ENCODE results near the gene SUSD4.

GRCh38 chr1:223326776-223327175 lies 37.2 kb downstream of the SUSD4 start:
- TF ChIP-seq CTCF (IDR thresholded peaks at IDR 0.05; ENCODE audit: extremely low read depth in 1 of 2, insufficient read depth in 1 of 2, low read depth in 1 of 2, low read length in 2 of 2): no peak
- no peak for TF ChIP-seq POLR2A (IDR thresholded peaks at IDR 0.05; ENCODE audit: low read depth, low read length)
- TF ChIP-seq POLR2AphosphoS5 (IDR thresholded peaks at IDR 0.05; ENCODE audit: insufficient read depth, low read depth, low read length): no peak
- no peak for TF ChIP-seq EZH2 (IDR thresholded peaks at IDR 0.05; ENCODE audit: borderline replicate concordance, low read depth, low read length, severe bottlenecking)
- TF ChIP-seq JUN (IDR thresholded peaks at IDR 0.05; ENCODE audit: borderline replicate concordance, insufficient read depth, insufficient read length, low read depth): no peak
- no peak for TF ChIP-seq MAX (IDR thresholded peaks at IDR 0.05; ENCODE audit: insufficient read depth, insufficient read length)
- no peak for TF ChIP-seq GATA2 (IDR thresholded peaks at IDR 0.05; ENCODE audit: insufficient read depth, insufficient read length, low read depth, low read length)
- no peak for TF ChIP-seq MYC (IDR thresholded peaks at IDR 0.05; ENCODE audit: low read depth, low read length)
